GM12801 (cell line): ENCODE measurements around the gene TMCC1.

Experiments used
- TF ChIP-seq, protein P1 (sequence below): IDR thresholded peaks from one replicate; pipeline ENCODE4 v1.5.1; 2011; ENCODE audit warnings: control low read depth; ENCODE audit not compliant: insufficient read length; ENCODE audit errors: extremely low read depth

Gene TMCC1

GRCh38 chr3:129617381-129618185 is 275.9 kb downstream of the TMCC1 start:
- TF ChIP-seq, protein P1, sequence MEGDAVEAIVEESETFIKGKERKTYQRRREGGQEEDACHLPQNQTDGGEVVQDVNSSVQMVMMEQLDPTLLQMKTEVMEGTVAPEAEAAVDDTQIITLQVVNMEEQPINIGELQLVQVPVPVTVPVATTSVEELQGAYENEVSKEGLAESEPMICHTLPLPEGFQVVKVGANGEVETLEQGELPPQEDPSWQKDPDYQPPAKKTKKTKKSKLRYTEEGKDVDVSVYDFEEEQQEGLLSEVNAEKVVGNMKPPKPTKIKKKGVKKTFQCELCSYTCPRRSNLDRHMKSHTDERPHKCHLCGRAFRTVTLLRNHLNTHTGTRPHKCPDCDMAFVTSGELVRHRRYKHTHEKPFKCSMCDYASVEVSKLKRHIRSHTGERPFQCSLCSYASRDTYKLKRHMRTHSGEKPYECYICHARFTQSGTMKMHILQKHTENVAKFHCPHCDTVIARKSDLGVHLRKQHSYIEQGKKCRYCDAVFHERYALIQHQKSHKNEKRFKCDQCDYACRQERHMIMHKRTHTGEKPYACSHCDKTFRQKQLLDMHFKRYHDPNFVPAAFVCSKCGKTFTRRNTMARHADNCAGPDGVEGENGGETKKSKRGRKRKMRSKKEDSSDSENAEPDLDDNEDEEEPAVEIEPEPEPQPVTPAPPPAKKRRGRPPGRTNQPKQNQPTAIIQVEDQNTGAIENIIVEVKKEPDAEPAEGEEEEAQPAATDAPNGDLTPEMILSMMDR: no peak

- TF ChIP-seq, protein P1: no peak
Measured at GRCh38 chr3:129616713-129617112, 276.8 kb downstream of the TMCC1 start.

- TF ChIP-seq, protein P1: no peak
Measured at GRCh38 chr3:129616291-129616690, 277.2 kb downstream of the TMCC1 start.

- TF ChIP-seq, protein P1: no peak
Measured at GRCh38 chr3:129615751-129616281, 277.7 kb downstream of the TMCC1 start.

- TF ChIP-seq, protein P1: no peak
Measured at GRCh38 chr3:129614927-129615363, 278.6 kb downstream of the TMCC1 start.

DNA sequence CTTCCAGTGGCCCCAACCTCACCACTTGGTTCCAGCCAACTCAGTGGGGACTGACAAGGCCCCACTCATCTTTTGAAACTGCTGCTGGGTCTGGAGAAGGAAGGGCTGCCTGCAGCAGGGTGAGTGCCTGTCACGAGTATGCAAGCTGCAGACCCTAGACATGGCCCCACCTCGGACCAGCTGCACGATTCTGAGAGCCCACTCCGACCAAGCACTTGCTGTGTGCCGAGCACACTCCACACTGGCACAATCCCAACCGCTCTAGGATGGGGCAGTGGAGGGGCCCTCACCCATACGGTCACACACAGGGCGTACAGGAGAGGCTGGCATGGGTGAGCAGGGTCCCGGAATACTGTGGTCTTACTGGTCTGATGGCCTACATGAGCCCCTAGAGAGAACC is 279.1 kb downstream of the TMCC1 start:
- TF ChIP-seq, protein P1: no peak

GRCh38 chr3:129613367-129613740 is 280.2 kb downstream of the TMCC1 start:
- TF ChIP-seq, protein P1: no peak
